Measurements from ENCODE around the gene FAM3B.

The FAM3B gene

DNA sequence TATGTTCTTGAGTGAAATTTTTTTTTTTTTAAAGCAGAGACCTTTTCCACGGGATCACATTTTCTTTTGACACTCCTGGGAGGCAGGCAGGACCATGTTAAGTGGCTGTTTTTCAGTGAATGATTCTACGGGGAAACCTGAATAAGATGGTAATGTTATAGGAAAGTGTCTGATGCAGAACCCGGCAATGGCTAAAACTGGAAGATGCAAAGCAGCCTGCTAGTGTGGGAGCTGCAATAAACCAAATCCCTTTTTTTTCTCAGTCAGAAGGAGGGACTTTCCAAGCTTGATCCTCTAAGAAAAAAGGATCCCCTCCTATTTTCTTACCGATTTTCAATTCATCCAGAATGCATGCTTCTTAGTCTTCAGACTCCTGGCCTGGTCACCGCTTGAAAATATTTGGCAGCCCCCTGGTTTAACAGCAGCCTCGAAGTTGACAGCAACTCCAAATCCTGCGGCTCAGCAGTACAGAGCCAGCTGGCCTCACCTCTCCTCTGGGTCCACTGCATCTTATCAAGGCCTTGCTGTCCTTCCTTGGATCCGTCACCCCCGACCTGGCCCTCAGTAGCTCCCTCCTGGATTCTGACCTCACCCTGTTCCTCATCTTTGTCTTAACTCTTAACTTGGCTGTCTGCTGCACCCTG lies 50.8 kb downstream of the FAM3B start:
- no peak overlapping the region for H3K27ac ChIP-seq
- TF ChIP-seq, protein P1, sequence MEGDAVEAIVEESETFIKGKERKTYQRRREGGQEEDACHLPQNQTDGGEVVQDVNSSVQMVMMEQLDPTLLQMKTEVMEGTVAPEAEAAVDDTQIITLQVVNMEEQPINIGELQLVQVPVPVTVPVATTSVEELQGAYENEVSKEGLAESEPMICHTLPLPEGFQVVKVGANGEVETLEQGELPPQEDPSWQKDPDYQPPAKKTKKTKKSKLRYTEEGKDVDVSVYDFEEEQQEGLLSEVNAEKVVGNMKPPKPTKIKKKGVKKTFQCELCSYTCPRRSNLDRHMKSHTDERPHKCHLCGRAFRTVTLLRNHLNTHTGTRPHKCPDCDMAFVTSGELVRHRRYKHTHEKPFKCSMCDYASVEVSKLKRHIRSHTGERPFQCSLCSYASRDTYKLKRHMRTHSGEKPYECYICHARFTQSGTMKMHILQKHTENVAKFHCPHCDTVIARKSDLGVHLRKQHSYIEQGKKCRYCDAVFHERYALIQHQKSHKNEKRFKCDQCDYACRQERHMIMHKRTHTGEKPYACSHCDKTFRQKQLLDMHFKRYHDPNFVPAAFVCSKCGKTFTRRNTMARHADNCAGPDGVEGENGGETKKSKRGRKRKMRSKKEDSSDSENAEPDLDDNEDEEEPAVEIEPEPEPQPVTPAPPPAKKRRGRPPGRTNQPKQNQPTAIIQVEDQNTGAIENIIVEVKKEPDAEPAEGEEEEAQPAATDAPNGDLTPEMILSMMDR (IDR thresholded peaks at IDR 0.05): no peak
- no peak for TF ChIP-seq ZFX (IDR thresholded peaks at IDR 0.05; ENCODE audit: borderline replicate concordance)

DNA sequence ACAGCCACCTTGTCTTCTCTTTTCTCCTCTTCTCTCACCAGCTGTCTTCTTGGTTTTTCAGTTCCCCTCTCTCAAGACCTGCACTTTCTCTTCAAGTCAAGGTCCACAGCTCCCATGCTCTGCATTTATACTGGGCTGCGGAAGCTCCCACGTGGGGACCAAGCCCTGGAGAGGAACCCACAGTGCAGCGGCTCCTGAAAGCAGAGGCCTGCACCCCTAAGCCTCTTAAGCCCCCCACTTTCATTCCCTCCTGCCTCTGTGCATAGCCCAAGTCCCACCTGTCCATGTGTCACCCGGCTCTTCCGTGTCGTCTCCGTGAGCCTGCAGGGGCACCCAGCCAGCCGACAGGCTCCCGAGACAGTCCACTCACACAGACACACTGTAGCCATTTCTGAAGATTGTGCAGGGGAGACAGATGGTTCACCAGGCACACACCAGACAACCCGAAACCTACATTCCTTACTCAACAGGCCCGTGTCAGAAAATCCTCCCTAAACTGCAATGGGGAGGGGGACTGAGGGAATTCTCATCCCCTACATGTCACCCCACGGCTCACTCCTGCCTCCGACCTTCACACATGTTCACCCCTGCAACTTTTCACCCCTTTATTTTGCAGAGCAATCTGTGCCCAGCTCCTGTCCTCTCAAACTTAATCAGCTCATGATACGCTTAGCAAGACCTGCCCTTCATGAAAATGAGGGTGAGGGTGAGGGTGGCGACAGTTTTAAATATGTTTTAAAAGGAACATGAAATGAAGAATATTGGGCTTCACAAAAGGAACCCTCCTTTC lies 51.5 kb downstream of the FAM3B start:
- no peak overlapping the region for H3K27ac ChIP-seq
- TF ChIP-seq ZFX (IDR thresholded peaks at IDR 0.05; ENCODE audit: borderline replicate concordance): no peak
- TF ChIP-seq, protein P1 (IDR thresholded peaks at IDR 0.05): no peak

DNA sequence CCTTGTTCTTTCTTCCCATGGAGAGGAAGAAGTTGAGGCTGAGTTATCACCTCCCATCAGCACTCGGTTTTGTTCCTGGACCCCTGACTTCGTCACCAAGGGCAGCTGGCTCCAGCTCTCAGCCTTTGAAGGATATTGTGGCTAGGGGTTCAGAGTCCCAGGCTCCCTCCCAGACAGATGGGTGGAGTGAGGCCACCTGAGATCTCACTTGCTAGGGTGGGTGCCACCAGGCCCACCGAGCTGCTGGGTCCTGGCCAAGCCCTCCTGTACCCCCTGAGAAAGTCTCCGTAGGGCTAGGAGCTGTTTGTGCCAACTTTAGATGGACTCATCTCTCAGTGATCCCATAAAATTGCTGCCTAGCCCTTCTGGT lies 52.1 kb downstream of the FAM3B start:
- H3K27ac ChIP-seq: no peak overlapping the region
- TF ChIP-seq, protein P1 (IDR thresholded peaks at IDR 0.05): no peak
- no peak for TF ChIP-seq ZFX (IDR thresholded peaks at IDR 0.05; ENCODE audit: borderline replicate concordance)

DNA sequence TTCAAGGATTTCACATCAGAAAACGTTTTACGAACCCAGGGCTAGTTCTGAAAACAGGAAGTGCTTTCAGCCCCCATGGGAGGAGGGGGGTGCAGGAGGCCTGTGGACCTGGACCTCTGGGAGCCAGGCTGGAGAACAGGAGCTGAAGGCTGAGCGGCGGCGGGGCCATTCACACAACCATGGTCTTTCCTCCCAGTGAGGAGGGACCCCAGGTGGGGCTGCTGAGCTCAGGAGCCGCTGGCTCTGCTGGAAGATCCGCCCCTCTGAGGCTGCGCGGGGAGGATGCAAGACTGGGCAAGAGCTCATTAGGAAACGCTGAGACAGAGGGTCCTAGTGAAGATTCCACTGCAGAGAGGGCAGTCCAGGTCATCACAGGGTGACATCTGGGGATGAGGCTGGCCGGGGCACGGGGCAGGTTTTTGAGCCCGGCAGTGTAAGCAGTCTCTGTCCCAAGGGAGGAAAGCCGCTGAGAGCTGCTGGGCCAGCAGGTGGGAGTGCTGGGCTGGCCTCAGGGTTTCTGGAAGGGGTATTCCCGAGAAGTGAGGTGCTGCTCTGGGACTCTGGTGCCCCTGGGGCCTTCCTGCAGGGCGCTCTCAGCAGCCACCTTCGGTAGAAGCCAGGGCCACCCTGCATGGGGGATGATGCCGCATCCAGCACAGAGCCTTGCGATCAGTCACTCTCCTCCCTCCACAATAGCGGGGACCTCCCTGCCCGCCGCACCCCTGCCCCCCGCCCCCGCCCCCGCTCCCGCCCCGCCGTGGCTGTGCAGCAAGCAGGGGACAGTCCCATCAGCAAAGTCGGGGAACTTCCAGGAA lies 52.7 kb downstream of the FAM3B start:
- H3K27ac ChIP-seq: no peak overlapping the region
- no peak for TF ChIP-seq ZFX (IDR thresholded peaks at IDR 0.05; ENCODE audit: borderline replicate concordance)
- TF ChIP-seq, protein P1 (IDR thresholded peaks at IDR 0.05): peak; percentile 9; the same call in 1 of the 2 replicates

DNA sequence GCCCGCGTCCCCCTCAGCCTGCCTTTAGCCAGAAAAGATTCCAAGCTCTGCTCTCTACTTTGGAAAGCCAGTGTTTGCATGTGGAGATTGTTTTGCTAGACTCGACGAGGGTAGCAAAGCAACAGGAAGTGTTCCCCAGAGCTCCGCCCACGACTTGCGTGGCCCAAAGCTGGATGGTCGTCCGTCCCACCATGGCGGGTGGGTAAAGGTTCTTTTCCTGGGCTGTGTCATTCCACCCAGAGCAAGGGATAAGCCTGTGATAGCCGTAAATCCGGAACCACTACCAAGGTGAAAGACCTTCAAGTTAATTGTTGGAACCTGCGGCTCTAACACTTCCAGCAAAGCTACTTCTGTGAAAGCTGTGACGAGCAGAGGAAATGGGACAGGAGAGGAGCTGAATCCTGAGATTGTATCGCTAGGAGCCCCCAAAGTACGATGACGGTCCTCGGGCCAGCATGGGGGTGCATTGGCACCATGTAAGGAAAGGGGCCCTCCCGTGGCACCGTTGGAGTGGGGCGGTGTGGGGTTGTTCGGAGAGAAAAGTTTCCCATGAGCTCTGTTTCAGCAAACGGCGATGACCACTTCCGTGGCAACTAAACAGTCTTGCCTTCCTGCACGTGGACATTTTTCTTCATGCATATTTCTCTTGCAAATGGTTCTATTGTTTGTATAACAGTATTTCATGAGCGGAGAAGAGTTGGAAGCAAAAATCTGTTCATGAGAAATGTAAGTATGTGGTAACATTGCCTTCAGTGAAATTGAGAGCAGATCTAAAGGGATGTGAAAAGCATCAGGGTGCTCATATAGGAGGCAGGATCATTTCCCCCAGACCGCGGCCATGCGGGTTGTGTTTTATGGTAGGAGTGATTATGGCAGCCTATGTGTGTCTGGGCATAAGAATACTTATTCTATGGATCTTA lies 53.6 kb downstream of the FAM3B start:
- TF ChIP-seq, protein P1 (IDR thresholded peaks at IDR 0.05): no peak
- no peak overlapping the region for H3K27ac ChIP-seq

DNA sequence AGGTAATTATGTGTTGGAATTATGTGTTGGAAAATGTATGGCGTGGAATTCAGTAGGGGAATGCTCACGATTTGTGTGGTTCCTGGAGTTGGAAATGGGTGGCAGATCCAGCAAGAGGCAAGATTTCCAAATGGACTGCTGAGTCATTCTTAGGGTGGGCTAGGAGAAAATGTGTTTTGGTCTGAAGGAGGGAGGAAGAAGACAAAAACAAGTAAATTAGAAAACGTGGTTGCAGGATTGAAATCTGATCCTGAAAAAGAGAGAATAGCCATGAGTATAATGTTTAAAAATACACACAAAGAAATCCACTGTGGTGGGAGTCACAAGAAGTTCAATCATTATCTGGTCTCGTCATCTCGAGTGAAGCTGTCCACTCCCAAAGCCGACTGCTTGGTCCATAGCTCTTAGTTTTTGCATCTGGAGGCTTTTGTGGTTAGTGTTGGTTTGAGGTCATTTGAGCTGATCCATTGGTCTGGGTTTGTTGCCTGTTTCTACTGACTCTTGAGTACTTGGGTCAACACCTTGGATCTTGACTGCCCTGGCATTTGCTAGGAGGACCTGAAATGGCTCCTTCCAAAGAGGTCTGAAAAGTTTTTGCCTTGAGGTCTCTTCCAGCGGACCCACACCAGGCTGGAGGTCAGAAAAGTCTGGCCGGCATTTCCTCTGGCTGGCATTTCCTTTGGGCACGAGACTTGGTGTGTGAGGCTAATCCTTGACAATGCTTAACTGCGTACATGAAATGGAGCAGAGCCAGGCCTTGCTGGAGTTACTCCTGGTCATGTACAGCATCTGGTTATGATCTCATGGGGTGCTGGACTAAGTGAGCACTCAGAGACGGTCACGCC lies 54.5 kb downstream of the FAM3B start:
- TF ChIP-seq ZFX (IDR thresholded peaks at IDR 0.05; ENCODE audit: borderline replicate concordance): no peak
- TF ChIP-seq, protein P1 (IDR thresholded peaks at IDR 0.05): no peak
- H3K27ac ChIP-seq: no peak overlapping the region
